Ammon's horn (tissue), 1 donor: ENCODE data around the gene DSG3.

Experiments used
- DNase-seq: peaks from one replicate; pipeline ENCODE4 v3.0.0-alpha.2; 2016; ENCODE audit warnings: low spot score

The DSG3 gene

GRCh38 chr18:31447530-31448191 lies at the start of gene DSG3:
Gene DSG3, plus strand, starts transcription at chr18:31447741. Its CDS starts 137 bp downstream, at chr18:31447878.
- no peak for DNase-seq

GRCh38 chr18:31398191-31398590 lies 49.4 kb upstream of the DSG3 start:
- DNase-seq = no peak

GRCh38 chr18:31399306-31400032 lies 48.1 kb upstream of the DSG3 start:
- no peak for DNase-seq

- no peak for DNase-seq
Measured at GRCh38 chr18:31401156-31402025, 46.1 kb upstream of the DSG3 start.

- no peak for DNase-seq
Measured at GRCh38 chr18:31402026-31402373, 45.5 kb upstream of the DSG3 start.

GRCh38 chr18:31403409-31403808 lies 44.1 kb upstream of the DSG3 start:
- DNase-seq = no peak

GRCh38 chr18:31407649-31408048 lies 39.9 kb upstream of the DSG3 start:
- no peak for DNase-seq

- no peak for DNase-seq
Measured at GRCh38 chr18:31409276-31409675, 38.3 kb upstream of the DSG3 start.

GRCh38 chr18:31410716-31411483 lies 36.6 kb upstream of the DSG3 start:
- no peak for DNase-seq

GRCh38 chr18:31413137-31413536 lies 34.4 kb upstream of the DSG3 start:
- DNase-seq = no peak

- no peak for DNase-seq
Measured at GRCh38 chr18:31417850-31418249, 29.7 kb upstream of the DSG3 start.

GRCh38 chr18:31419457-31419932 lies 28.0 kb upstream of the DSG3 start:
- DNase-seq = no peak

GRCh38 chr18:31420032-31420431 lies 27.5 kb upstream of the DSG3 start:
- DNase-seq = no peak

- no peak for DNase-seq
Measured at GRCh38 chr18:31420524-31420923, 27.0 kb upstream of the DSG3 start.

GRCh38 chr18:31424383-31424988 lies 23.1 kb upstream of the DSG3 start:
- DNase-seq = no peak

- DNase-seq = no peak
Measured at GRCh38 chr18:31426021-31426420, 21.5 kb upstream of the DSG3 start.

GRCh38 chr18:31426871-31427406 lies 20.6 kb upstream of the DSG3 start:
- no peak for DNase-seq

- no peak for DNase-seq
Measured at GRCh38 chr18:31428211-31428610, 19.3 kb upstream of the DSG3 start.

- no peak for DNase-seq
Measured at GRCh38 chr18:31429623-31430022, 17.9 kb upstream of the DSG3 start.

- DNase-seq = no peak
Measured at GRCh38 chr18:31430072-31430471, 17.5 kb upstream of the DSG3 start.

- no peak for DNase-seq
Measured at GRCh38 chr18:31430554-31430953, 17.0 kb upstream of the DSG3 start.
